Activated naive CD4-positive, alpha-beta T cell treated with anti-CD3 and anti-CD28 coated beads for 36 hours (primary cell): ENCODE results near the gene ZNF618. TPM values are rescaled to one million over a fixed set of nuclear protein-coding genes. Genes with fewer than 3 reads are reported as not detected.

Source experiments
- CTCF ChIA-PET: fragments of 350-600 bp; sonication (Branson Sonifier 250); formaldehyde crosslinking; loops from one replicate; lab custom pipeline; 2021; ENCODE audit warnings: antibody characterized with exemption; lab: Charles Lee
- DNase-seq: peaks from one replicate; pipeline ENCODE4 v3.0.0-alpha.2; 2020
- H3K27ac Mint-ChIP-seq: one replicate; pipeline ENCODE4 v1.8.0; 2021; ENCODE audit warnings: mild to moderate bottlenecking, mixed read lengths
- H3K27me3 Mint-ChIP-seq: one replicate; pipeline ENCODE4 v1.8.0; 2021; ENCODE audit warnings: low read depth, mixed read lengths
- H3K36me3 Mint-ChIP-seq: one replicate; pipeline ENCODE4 v1.8.0; 2021; ENCODE audit warnings: low read depth, mixed read lengths
- H3K4me1 Mint-ChIP-seq: one replicate; pipeline ENCODE4 v1.8.0; 2021; ENCODE audit warnings: low read depth, mixed read lengths
- H3K4me3 Mint-ChIP-seq: one replicate; pipeline ENCODE4 v1.8.0; 2021; ENCODE audit warnings: mild to moderate bottlenecking, moderate library complexity, mixed read lengths
- H3K9me3 Mint-ChIP-seq: one replicate; pipeline ENCODE4 v1.8.0; 2021; ENCODE audit warnings: mixed read lengths
- intact Hi-C: fragments of 100-400 bp; cut with micrococcal nuclease; formaldehyde crosslinking; loops from one replicate; pipeline ENCODE4 v1.15.1; 2023
- total RNA-seq, 2 experiments: library from RNA; stranded (reverse); gene quantifications; one replicate each; pipeline ENCODE4 v1.2.3, GENCODE V29; 2021

The ZNF618 gene
- total RNA-seq, 2 experiments from 2014 or later: 0.02 to 0.10 TPM

- no peak overlapping the region for H3K27ac Mint-ChIP-seq
- intact Hi-C loops: no loop called here
- H3K4me3 Mint-ChIP-seq: no peak overlapping the region
- no peaks in the 10 kb centered on the region for H3K9me3 Mint-ChIP-seq
- H3K36me3 Mint-ChIP-seq: no peaks in the 10 kb centered on the region
- DNase-seq: no peak
- no peaks in the 10 kb centered on the region for H3K4me1 Mint-ChIP-seq
- CTCF ChIA-PET: interaction anchor here (3.8 kb wide), 1 partner anchor 13 kb away, joined by 13 read pairs; no protein-coding TSS in a partner anchor
- H3K27me3 Mint-ChIP-seq: peaks cover 2% of the 10 kb centered on the region
Measured at GRCh38 chr9:114069476-114070187, 193.5 kb downstream of the ZNF618 start.

DNA sequence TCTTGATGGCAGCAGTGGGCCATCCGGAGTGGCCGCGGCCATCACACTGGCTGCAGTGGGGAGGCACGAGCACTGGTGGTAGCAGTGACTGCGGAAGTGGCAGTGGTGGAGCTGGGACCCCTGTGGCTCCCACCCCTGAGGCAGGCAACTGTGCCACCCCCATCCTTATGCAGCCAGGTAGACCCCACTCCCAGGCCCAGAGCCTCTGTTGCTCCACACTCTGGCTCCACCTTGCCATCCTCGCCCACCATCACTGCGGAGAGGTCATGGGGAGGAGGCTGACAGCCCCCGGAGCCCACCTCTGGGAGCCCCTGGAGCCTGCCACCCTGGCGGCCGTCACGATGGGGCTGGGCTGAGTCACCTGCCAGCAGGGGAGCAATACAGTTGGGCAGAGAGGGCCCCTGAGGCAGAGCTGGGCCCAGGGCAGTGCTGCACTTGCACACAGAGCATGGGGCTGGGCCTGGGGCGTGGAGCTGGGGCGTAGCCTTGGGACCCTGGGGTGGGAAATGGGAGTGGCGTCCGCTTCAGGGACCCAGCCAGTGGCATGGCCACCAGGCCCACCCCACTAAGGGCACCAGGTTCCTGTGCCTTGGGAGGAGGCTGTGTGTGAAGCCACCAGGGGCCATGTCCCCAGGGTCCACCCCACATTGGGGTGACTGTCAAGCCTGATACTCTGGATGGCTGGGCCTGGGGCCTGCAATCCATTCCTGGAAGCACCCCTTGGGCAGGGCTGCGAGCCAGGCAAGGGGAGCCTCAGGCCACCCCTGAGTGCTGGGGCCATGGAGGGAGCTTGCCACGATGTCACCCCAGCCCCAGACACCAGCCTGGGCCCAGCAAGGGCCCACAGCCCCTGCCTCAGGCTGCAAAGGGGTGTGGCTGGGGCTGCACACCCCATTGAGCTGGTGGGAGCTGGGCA, 194.3 kb downstream of the ZNF618 start:
- CTCF ChIA-PET: interaction anchor here (3.8 kb wide), 1 partner anchor 12 kb away, joined by 13 read pairs; no protein-coding TSS in a partner anchor
- Mint-ChIP-seq H3K4me1 (no peaks in the 10 kb centered on the region), H3K4me3 (no peak overlapping the region), H3K36me3 (no peaks in the 10 kb centered on the region), H3K27ac (no peak overlapping the region), H3K9me3 (no peaks in the 10 kb centered on the region), H3K27me3 (peaks cover 5% of the 10 kb centered on the region)
- no peak for DNase-seq
- intact Hi-C loops: no loop called here

- H3K36me3 Mint-ChIP-seq: no peaks in the 10 kb centered on the region
- intact Hi-C loops: no loop called here
- H3K9me3 Mint-ChIP-seq: no peaks in the 10 kb centered on the region
- H3K4me3 Mint-ChIP-seq: no peak overlapping the region
- H3K4me1 Mint-ChIP-seq: no peaks in the 10 kb centered on the region
- H3K27me3 Mint-ChIP-seq: peaks cover 9% of the 10 kb centered on the region
- no peak for DNase-seq
- H3K27ac Mint-ChIP-seq: no peak overlapping the region
- CTCF ChIA-PET: interaction anchor here (3.8 kb wide), 1 partner anchor 11 kb away, joined by 13 read pairs; no protein-coding TSS in a partner anchor
Measured at GRCh38 chr9:114071197-114071795, 195.2 kb downstream of the ZNF618 start.

DNA sequence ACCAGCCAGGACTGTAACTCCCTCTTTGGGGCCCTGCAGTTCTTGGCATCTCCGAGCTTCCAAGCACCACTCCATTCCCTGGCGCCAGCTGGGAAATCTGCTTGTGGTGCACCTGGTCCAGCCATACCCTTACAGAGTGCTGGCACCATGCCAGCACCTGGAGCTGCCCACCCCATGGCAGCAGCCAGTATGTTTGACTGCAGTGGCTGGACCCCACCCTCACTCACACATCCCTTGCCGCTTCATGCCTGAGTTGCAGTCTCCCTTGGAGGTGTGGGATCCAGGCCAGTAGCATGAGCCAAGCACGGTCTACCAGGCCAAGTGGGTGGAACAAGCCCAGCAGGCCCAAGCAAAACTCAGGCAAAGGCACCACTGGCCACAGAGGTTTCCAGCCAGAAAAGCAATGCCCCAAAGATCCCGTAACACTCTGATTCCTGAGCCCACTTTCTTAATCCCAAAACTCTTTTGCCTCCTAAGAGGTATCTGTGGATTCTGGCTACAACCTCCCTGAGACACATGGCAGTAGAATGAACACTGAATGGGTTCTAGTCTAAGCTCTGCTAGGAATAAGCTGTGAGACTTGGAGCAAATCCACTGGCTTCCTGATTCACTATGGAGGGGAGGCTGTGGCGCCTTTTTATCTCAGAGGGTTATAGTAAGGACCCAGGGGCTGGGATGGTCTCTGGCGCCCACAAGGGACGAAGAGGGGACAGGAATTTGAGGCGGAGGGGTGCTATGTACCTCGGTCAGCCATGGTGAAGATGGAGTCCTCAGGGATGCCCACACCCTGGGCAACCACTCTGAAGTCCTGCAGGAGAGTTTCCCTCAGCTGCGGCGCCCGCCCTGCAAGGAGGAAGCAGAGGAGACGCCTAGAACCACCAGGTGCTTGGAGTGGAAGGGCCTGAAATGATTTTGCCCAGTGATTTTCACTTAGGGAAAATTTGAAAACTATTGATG, 196.4 kb downstream of the ZNF618 start:
- intact Hi-C loops: no loop called here

GRCh38 chr9:114075602-114076001, 199.5 kb downstream of the ZNF618 start:
- Mint-ChIP-seq H3K27me3 (peaks cover 8% of the 10 kb centered on the region), H3K4me3 (no peak overlapping the region), H3K27ac (no peak overlapping the region), H3K4me1 (no peaks in the 10 kb centered on the region), H3K9me3 (no peaks in the 10 kb centered on the region), H3K36me3 (no peaks in the 10 kb centered on the region)
- intact Hi-C loops: no loop called here
- CTCF ChIA-PET: interaction anchor here (0.9 kb wide), 1 partner anchor 8 kb away, joined by 7 read pairs; no protein-coding TSS in a partner anchor
- DNase-seq: no peak

More for the DNA sequence above, 196.4 kb downstream of the ZNF618 start:
- no peak overlapping the region for H3K4me3 Mint-ChIP-seq
- no peaks in the 10 kb centered on the region for H3K9me3 Mint-ChIP-seq
- CTCF ChIA-PET: interaction anchor here (3.8 kb wide), 1 partner anchor 10 kb away, joined by 13 read pairs; no protein-coding TSS in a partner anchor
- no peaks in the 10 kb centered on the region for H3K36me3 Mint-ChIP-seq
- peaks cover 8% of the 10 kb centered on the region for H3K27me3 Mint-ChIP-seq
- H3K4me1 Mint-ChIP-seq: no peaks in the 10 kb centered on the region
- no peak overlapping the region for H3K27ac Mint-ChIP-seq
- DNase-seq: no peak

- no peaks in the 10 kb centered on the region for H3K4me1 Mint-ChIP-seq
- H3K36me3 Mint-ChIP-seq: no peaks in the 10 kb centered on the region
- DNase-seq: no peak
- no peak overlapping the region for H3K4me3 Mint-ChIP-seq
- intact Hi-C loops: no loop called here
- H3K27ac Mint-ChIP-seq: no peak overlapping the region
- peaks cover 8% of the 10 kb centered on the region for H3K27me3 Mint-ChIP-seq
- CTCF ChIA-PET: no interaction called here
- no peaks in the 10 kb centered on the region for H3K9me3 Mint-ChIP-seq
Measured at GRCh38 chr9:114076237-114077161, 200.4 kb downstream of the ZNF618 start.

DNA sequence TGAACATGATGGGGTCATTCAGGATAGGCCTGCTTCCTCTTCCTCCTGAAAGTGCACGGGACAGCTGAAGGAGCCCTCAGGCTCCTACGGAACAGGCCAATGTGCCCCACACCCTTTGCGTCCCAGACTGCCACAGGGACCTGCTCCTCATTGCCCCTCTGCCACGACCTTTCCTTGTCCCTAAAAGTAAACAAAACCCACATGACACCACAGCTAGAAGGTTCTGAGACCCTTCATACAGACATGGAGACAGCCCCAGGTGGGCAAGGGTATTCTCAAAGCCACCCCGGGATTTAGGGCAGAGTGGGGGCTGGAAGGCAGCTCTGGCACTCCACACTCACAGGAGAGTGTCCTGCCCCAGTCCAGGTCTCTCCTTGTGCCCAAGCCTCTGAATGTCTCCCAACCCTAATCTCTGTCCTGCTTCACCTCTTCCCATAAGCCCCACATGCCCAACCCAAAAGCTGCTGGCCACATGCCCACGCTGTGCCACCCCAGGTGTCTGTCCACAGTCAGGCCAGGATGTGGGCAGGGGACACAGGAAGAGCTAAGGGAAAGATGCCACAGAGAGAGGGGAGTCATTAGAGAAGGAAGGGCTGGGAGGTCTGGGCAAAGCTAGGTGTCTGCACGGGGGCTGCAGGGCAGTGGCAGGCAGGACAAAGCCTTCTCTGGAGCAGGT, 201.2 kb downstream of the ZNF618 start:
- CTCF ChIA-PET: no interaction called here
- intact Hi-C loops: no loop called here
- no peaks in the 10 kb centered on the region for H3K9me3 Mint-ChIP-seq

GRCh38 chr9:114078021-114078780, 202.1 kb downstream of the ZNF618 start, which contains the start of gene AMBP:
AMBP (minus strand) TSS chr9:114078300; CDS start chr9:114078209, 91 bp downstream.
- Mint-ChIP-seq H3K9me3 (no peaks in the 10 kb centered on the region), H3K27ac (no peak within 1 kb of the TSS), H3K27me3 (peaks cover 8% of the 10 kb centered on the region), H3K4me1 (no peaks in the 10 kb centered on the region), H3K36me3 (no peaks in the 10 kb centered on the region), H3K4me3 (no peak within 1 kb of the TSS)
- intact Hi-C loops: no loop called here
- DNase-seq: no peak
- CTCF ChIA-PET: interaction anchor here (0.6 to 1.5 kb wide), 3 partner anchors 30 to 309 kb away, joined by 3 to 4 read pairs (median 4); no protein-coding TSS in a partner anchor

More for the DNA sequence above, 201.2 kb downstream of the ZNF618 start:
- DNase-seq: no peak
- H3K4me1 Mint-ChIP-seq: no peaks in the 10 kb centered on the region
- no peak overlapping the region for H3K27ac Mint-ChIP-seq
- H3K27me3 Mint-ChIP-seq: peaks cover 8% of the 10 kb centered on the region
- H3K4me3 Mint-ChIP-seq: no peak overlapping the region
- no peaks in the 10 kb centered on the region for H3K36me3 Mint-ChIP-seq

DNA sequence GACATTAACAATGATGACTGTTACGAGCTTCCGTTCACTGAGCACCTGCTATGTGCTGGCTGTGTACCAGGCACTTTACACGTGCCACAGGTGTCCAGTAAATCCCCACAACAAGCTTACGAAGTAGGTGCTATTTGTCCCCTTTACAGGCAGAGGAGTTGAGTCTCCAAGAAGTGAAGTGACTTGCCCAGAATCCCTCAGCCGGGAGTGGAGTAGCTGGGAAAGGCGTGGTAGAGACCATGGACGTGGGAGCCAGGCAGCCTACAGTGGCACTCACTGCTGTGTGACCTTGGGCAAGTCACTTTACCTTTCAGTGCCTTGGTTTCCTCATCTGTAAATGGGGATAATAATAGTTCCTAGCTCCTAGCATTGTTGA, 202.7 kb downstream of the ZNF618 start:
- Mint-ChIP-seq H3K4me3 (no peak overlapping the region), H3K36me3 (no peaks in the 10 kb centered on the region), H3K9me3 (no peaks in the 10 kb centered on the region), H3K27me3 (peaks cover 8% of the 10 kb centered on the region), H3K27ac (no peak overlapping the region), H3K4me1 (no peaks in the 10 kb centered on the region)
- intact Hi-C loops: no loop called here
- CTCF ChIA-PET: interaction anchor here (1.2 to 1.5 kb wide), 2 partner anchors 29 to 212 kb away, joined by 4 read pairs; no protein-coding TSS in a partner anchor
- DNase-seq: no peak
